Hematopoietic multipotent progenitor cell treated with erythropoietin and hydrocortisone succinate and interleukin-3 and kit ligand, for 6 days (in vitro differentiated cells): ENCODE measurements around the gene UBAC1.

Source experiments
- DNase-seq: peaks from one replicate; pipeline ENCODE4 v3.0.0-alpha.2; 2015

UBAC1 gene

DNA sequence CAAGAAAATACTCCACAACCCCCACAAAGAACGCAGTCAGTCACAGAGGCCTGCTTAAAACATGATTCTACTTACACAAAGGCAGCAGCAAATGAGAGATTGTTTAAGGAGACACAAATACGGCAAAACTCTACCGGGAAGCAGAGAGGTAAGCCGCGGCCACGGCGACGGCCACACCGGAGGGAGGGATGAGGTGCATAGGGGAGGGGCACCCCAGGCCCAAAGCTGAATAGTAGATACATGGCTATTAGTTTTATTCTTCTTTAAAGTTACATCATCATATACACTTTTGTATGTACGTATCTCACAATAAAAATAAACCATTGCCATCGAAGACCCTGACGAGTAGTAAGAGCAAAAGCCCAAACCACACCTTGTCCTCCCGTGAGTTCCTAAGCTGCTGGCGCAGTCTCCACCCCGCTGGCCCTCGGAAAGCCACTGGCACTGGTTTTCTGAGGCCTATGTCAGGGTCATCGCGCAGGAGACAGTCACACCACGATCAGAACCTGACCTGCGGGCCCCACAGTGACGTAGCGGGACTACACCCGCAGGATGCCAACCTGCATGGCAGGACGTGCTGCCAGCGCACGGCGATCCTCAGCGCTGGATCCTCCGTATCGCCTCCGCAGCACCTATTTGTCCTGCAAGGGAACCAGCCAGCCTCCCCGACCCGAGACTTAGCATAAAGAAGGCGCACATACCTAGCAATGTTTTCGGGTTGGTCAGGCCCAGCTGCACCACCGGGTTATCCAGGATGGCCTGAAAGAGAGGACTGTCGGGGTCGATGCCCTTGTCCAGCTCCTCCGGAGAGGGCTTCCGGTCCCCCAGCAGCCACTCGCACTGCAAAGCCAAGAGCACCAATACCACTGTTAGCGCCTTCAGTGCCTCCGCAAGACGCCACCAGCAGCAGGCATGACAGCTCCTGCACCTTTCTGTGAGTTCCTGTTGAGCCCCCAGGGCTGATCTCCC, 23.4 kb downstream of the UBAC1 start:
- DNase-seq, result no peak

DNA sequence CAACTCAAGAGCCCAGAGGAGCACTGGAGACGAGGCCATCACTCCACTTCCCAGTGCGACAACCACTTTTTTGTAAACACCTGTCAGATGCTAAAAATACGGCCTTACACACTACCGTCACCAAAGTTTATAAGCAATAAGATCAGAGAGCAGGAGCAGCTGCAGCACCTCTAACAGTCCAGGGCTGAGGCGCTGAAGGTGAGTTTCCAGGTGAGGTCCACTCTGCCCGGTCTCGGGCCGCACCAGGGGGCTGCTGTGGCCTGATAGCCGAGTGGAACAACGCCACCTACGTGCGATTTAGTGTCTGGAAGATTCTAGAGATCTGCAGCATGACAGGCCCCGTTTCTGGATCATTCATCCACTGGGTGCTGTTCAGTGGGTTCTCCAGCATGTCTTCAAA, 28.1 kb downstream of the UBAC1 start:
- no peak for DNase-seq

DNA sequence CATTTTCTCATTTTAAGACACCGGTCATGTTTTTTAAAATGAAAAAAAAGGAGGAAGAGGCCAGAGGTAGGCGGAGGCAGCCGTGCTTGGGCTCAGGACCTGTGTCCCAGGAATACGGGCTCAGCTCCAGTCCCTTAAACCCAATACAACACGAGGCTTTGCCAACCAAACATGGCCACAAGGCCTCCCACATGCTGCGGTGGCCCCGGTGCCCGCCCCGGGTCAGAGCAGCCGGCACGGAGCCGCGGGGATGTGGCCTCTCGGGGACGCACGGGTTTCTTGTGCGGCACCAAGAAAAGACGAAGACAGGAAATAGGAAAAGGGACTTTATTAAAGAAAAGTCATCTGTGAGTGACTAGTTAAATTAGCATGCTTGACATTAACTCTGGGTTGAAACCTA, 28.5 kb downstream of the UBAC1 start:
- no peak for DNase-seq

DNA sequence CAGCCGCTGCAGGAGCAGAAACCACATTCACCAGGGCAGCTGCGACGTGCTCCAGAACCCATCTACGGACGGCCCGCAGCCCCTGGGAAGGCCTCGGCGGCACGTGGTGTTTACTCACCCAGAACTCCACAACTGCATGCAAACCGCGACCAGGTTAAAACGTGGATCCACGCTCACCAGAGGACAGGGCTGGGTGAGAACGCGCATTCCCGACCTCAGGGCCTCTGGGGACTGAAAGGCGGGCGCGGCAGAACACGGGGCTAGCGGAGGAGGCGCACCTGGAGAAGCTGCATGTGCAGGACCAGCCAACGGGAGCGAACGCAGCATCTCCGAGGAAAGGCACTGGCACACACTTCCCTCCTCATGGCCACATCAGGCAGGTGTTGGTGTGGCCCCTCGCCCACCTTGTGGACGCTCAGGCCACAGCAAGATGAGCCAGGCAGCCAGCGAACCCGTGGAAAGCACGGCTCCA, 29.8 kb downstream of the UBAC1 start:
- no peak for DNase-seq

DNA sequence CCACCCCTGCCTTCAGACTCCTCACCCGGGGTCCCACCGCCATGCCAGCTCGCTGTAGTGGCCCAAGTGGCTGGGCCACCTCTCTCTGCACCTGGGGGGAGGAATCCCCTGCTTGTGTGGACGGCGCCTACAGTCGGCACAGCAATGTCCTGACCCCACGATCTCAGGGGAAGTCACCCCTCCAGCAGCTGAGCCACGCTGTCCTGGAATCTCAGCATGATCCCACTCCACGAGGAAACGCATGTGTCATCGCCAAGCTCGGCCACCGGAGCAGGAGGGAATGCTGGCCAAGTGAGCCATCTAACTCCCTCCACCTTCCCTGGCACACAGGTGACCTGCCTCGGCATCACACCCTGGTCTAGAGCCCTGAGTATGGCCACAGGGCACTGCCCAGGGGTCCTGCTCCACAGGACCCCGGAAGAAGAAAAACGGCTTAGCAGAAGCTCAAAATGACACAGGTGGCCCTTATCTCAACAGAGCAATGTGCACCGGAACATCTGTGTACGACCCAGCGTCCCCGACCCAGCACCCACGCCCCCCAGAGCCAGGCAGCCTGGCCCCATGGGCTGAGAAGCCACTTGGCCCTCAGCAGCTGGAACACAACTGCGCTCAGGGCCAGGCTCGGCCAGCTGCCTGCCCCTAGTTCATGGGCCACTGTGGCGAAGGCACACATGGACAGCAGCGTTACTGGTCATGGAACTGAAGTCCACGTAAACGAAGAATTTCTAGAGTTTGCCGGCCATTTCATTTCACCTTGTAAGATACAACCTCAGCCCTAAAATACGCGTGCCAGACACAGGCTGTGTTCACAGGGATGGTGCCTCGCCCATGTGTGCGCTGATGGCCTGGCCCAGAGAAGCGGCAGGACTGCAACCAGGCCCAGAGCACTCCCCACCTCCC, 30.5 kb downstream of the UBAC1 start:
- no peak for DNase-seq

DNA sequence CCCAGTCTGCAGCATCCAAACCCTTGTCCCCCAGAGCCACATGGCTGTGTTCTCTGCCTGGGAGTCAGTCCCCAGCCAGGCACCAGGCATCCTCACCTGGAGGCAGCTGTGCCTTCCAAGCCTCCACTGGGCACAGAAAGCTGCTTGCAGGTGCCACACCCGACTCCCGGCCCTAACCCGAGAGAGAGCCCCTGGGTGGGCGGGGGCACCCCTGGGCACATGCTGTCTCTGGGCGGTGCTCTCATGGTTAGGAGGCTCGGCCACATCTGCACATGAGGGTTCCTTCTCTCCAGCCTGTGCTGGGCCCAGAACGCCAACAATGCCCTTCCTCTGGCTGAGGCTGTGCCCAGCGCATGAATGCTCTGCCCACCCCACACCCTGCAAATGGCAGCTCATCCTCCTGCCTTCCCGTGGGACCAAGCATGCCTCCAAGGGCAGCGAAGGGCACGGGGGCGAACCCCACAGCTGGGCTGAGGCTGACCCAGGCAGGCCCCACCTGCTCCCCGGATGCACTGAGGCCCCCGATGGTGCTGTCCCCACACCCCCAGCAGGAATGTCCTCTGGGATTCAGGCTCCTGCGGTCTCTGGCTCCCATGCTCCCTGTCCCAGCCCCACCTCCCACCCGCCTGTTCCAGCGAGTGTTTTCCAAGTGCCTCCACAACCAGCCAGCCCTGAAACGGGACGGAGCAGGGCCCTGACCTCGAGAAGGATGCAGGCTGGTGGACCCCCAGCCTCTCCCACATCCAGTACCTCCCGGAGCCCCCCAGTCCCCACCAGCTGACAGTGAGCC, 31.3 kb downstream of the UBAC1 start:
- DNase-seq, result peak; percentile 78

DNA sequence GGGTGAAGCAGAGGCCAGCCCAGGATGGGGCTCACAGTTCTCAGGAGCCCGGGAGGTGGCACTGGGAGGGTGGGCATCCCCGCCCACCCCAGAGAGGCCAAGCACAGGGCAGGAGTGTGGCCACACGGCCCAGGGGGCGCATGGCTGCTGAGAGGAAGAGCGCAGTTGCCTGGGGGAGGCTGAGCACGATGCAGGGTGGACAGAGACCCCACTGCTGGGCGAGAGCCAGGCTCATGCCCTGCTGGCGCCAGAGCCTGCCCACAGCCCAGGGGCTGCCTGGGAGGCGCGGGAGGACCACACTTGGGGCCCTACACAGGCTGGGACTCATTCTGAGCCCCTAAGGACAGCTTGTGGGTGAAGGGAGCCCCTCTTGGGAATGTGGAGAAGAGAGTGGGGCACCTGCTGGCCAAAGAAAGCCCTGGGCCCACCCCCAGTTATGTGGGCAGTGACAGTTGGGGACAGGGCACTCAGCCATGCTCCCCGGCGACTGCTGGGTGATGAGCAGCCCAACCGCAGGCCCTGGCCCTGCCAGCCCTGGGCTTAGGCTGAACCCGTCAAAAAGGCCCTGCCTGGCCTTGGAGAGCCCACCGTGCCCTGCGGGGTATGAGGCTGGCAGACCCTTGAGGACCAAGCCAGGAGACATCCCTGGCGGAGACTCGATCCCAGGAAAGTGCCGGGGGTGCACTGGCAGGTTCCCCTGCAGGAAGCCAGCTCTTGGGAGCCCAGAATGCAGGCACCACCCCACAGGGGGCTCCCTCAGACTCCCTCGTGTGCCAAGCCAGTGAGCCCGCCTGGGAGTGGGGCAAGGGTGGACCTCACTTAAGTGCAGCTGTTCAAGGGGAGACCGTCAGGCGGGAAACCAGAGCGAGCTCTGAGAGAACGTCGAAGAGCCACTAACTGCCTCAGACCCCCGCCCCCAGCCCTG, 32.2 kb downstream of the UBAC1 start:
- DNase-seq, result no peak

GRCh38 chr9:135928074-135928730, 33.0 kb downstream of the UBAC1 start:
- DNase-seq, result no peak

GRCh38 chr9:135927195-135928013, 33.8 kb downstream of the UBAC1 start:
- no peak for DNase-seq

DNA sequence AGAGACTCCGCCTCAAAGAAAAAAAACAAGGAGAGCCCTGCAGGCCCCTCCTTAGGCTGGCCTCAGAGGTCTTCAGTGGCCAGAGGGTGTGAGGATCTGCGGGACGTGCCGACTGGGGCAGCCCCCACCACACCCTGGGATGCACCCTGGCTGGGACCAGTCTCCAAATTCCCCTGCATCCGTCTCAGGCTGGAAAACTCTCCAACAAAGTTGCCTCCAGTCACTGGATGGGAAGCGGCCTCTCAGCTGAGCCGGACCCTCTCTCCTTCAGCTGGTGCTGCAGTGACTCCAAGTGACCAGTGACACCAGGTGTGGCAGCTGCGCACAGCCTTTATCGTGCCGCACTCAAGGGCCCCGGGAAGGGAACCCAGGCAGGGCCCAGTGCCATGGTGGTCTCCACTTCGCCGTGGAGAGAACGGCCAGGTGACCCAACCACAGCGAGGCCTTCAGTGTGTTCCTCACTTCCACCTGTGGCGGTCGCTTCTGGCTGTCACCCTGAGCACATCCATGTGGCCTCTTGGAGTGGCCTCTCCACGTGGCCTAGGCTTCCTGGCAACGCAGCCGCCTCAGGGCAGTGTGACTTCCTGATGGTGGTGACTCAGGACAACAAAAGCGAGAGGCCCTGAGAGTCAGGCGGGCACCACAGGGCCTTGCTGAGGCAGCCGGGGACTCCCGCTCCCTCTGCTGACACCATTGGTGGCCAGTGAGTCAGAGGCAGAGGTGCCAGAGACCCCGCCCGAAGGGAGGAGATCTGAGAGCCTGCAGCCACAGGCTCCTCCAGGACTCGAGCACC, 34.6 kb downstream of the UBAC1 start:
- DNase-seq, result peak; percentile 92

- DNase-seq, result no peak
Observed at GRCh38 chr9:135925496-135926133, 35.6 kb downstream of the UBAC1 start.

DNA sequence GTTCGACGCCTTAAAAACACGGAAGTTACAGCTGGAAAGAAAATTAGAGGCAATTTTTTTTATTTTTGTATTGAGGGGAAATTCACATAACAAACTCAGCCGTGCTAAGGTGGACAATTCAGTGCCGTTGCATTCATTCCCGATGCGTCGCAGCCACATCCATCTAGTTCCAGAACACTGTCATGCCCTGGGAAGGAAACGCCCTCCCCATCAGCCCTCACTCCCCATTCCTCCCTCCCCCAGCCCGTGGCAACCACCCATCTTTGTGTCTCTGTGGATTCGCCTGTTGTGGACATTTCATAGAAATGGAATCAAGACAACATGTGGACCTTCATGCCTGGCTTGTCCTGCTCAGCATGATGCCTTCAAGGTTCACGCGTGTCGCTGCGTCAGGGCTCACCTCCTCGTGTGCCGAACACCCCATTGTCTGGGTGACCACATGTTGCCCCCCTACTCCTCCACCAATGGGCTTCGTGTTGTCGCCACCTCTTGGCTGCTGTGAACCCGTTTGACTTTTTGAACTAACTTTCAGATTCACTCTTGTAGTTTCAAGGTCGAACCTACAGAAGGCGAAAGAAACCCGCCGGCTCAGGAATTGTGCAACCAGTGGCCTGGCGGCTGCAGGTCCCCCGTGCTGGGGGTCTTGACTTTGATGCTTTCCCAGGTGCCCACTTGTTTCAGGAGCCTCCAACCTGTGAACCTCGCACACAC, 36.4 kb downstream of the UBAC1 start:
- DNase-seq, result no peak

GRCh38 chr9:135923508-135923907, 37.7 kb downstream of the UBAC1 start:
- no peak for DNase-seq

GRCh38 chr9:135921749-135922310, 39.3 kb downstream of the UBAC1 start:
- DNase-seq, result no peak

DNA sequence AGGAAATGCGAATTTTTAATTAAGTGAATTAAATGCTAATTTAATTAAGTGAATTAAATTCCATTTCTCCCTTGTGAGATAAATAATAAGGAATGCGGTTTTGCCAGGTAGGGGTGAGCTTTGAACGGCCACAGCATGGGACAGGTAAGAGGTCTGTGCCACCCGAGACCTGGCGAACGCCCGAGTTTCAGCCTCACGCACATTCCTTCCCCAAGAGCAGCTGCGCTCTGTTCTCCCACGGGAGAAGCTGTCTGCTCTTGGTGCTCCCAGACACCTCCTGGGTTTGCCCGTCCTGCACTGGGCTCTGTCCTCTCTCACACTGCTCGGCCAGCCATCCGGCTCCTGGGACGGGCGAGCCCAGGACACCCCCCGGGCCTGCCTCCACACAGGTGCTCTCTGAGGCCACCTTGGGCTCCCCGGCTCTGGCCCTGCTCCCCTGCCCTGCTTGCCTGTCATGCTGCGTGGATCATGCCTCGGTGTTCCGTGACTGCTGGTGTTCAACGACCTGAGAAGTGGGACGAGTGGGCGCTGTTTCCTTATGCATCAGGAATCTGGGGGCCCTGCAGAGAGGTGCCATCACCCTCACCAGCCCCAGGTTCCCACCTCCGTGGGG, 40.1 kb downstream of the UBAC1 start:
- DNase-seq, result no peak

DNA sequence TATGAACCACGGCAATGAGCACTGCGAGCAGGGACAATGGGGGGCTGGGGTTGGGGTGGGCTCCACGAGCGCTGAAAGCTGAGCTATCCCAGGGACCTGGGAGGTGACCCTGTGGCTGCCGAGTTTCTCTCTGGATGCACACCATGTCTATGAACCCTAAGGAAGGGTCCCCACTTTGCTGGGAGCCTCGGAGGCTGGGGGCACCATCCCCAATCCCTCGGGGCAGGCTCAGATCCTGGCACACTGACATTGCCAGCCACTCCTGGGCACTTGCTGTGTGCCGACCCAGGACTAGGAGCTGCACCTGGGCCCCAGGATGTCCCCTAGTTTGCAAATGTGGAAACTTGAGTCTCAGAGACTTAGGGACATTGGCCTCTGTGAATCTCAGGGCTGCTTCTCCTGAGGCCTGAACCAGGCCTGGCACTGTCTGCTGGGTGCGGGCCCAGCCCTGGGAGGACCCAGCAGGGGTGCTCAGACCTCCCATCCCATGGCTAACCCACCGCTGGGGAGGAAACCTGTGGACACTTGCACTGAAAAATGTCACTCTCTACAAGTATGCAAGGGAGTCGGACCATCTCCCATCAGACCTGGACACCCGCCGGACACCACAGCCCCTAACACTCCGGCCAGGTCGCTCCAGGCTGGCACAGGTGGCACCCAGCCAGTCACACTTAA, 40.8 kb downstream of the UBAC1 start:
- DNase-seq, result no peak
